Stimulated activated effector memory CD8-positive, alpha-beta T cell treated with anti-CD3 and anti-CD28 coated beads, Interleukin-12 subunit alpha, Interleukin-12 subunit beta, amount 100 ng/mL, for 72 hours (primary cell): Measurements from ENCODE around the gene KTN1.

ENCODE experiments used
- ATAC-seq: fragments of 150-1000 bp; cut with Tn5 transposase; 2 replicates; pipeline ENCODE4 v1.10.0; 2021
- DNase-seq, 2 donors: peaks; one replicate each; pipeline ENCODE4 v3.0.0; 2021 to 2022; ENCODE audit warnings: low spot score in 2 of 2
- H3K27ac Mint-ChIP-seq: one replicate; pipeline ENCODE4 v1.8.0; 2022; ENCODE audit warnings: mild to moderate bottlenecking, mixed read lengths
- H3K36me3 Mint-ChIP-seq: one replicate; pipeline ENCODE4 v1.8.0; 2022; ENCODE audit warnings: mild to moderate bottlenecking, mixed read lengths
- H3K4me1 Mint-ChIP-seq: one replicate; pipeline ENCODE4 v1.8.0; 2022; ENCODE audit warnings: mixed read lengths
- H3K4me3 Mint-ChIP-seq: one replicate; pipeline ENCODE4 v1.8.0; 2022; ENCODE audit warnings: mild to moderate bottlenecking, mixed read lengths
- H3K9me3 Mint-ChIP-seq: one replicate; pipeline ENCODE4 v1.8.0; 2022; ENCODE audit warnings: mixed read lengths

KTN1 gene

DNA sequence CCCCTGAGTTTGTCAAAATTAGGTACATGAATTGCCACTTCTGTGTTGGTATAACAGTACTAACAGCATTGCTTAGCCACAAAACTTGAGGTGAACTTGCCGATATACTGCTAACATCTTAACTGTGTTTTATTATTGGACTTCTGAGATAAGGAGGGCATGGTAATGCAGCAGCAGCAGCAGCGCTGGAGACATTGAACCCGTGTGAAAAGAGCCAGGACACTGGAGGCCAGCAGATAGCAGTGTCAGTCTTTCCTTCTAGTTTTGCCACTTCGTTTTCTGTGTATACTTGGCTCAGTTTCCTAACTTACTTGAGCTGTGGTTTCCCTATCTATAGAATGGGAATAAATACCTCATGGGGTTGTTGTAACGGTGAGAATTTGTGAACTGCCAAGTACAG is 82.7 kb downstream of the KTN1 start:
- Mint-ChIP-seq H3K36me3 (peaks cover 96% of the 10 kb centered on the region), H3K4me3 (no peak overlapping the region), H3K9me3 (no peaks in the 10 kb centered on the region), H3K27ac (no peak overlapping the region), H3K4me1 (peaks cover 21% of the 10 kb centered on the region)
- DNase-seq: no peak
- ATAC-seq: no peak

DNA sequence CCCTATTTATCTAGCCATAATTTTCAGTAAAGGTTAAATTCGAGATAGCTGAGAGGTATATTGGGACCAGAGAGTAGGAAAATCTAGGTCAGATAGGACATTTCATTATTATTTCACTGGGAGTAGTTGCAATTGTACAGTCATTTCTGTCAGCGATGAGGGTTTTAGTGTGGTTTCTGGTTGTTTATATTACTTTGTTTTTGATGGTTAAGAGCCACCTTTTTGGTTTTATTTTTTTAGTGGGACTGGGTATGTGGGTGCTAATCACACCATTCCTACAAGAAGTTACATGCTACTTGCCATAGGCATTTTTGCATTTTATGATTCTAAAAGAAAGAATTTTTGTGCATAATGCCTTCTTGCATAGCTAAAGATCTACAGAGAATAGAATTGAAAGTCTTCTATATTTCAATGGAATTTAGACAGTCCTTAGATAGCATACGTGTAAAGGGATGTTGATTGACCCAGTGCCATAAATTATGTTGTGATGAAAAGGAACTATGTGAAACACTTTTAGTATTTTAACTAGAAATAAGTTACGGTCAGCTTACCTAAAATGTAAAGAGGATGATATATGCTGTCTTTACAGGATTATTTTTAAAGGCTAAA is 85.2 kb downstream of the KTN1 start:
- ATAC-seq: peak; percentile 74
- Mint-ChIP-seq H3K4me3 (no peak overlapping the region), H3K9me3 (no peaks in the 10 kb centered on the region), H3K36me3 (peaks cover 94% of the 10 kb centered on the region), H3K27ac (peak overlapping the region; percentile 5), H3K4me1 (peaks cover 21% of the 10 kb centered on the region)
- DNase-seq: no peak

DNA sequence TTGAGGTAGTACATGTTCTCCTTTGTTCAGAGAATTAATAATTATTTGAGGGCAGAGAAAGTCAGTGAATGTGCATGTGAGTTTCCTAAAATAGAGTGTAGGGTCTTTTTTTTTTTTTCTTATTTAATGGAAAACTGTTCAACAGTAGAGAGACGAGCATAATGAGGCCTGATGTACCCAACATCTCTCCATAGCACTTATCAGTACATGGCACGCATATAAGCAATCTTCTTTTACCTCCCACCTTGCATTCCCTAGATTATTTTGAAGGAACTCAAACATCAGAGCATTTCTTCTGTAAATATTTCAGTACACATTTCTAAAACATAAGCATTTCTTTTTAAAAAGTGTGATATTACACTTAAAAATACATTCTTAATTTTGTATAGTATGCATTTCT is 87.8 kb downstream of the KTN1 start:
- Mint-ChIP-seq H3K36me3 (peaks cover 94% of the 10 kb centered on the region), H3K9me3 (no peaks in the 10 kb centered on the region), H3K4me3 (no peak overlapping the region), H3K27ac (no peak overlapping the region), H3K4me1 (peaks cover 21% of the 10 kb centered on the region)
- ATAC-seq: no peak
- no peak for DNase-seq

DNA sequence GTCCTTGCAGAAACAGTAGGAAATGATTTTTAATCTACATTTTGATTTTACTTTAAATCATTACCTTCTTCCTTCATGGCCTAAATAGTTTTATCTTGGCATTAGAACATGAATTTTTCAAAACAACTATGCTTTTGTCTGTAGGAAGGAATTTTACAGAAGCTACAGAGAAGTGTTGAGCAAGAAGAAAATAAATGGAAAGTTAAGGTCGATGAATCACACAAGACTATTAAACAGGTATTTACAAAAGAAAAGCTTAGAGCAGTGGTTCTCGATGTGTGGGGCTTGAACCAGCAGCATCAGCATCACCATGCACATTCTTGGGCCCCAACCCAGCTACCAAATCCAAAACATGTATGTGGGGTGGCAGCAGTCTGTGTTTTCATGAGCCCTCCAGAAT is 91.6 kb downstream of the KTN1 start:
- H3K27ac Mint-ChIP-seq: no peak overlapping the region
- DNase-seq (no peak), ATAC-seq (no peak)
- H3K4me1 Mint-ChIP-seq: no peaks in the 10 kb centered on the region
- H3K9me3 Mint-ChIP-seq: no peaks in the 10 kb centered on the region
- no peak overlapping the region for H3K4me3 Mint-ChIP-seq
- peaks cover 97% of the 10 kb centered on the region for H3K36me3 Mint-ChIP-seq

DNA sequence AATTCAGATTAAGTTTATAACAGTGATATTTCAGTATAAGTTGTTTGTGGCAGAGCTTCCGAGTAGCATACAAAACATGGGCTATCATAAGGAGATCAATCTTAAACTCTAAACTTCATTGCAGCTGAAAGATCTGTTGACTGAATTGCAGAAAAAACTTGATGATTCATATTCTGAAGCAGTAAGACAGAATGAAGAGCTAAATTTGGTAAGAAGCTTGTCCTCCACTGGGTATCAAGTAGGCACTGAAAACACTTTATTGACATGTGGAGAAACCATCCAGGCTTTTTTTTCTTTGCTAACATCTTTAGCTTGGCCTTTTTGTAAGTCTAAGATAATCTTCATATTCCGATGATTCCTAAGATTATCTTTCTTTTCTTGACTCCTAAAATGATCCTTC is 93.0 kb downstream of the KTN1 start:
- ATAC-seq (no peak), DNase-seq (no peak)
- no peaks in the 10 kb centered on the region for H3K9me3 Mint-ChIP-seq
- peaks cover 96% of the 10 kb centered on the region for H3K36me3 Mint-ChIP-seq
- no peak overlapping the region for H3K4me3 Mint-ChIP-seq
- H3K4me1 Mint-ChIP-seq: no peaks in the 10 kb centered on the region
- no peak overlapping the region for H3K27ac Mint-ChIP-seq

DNA sequence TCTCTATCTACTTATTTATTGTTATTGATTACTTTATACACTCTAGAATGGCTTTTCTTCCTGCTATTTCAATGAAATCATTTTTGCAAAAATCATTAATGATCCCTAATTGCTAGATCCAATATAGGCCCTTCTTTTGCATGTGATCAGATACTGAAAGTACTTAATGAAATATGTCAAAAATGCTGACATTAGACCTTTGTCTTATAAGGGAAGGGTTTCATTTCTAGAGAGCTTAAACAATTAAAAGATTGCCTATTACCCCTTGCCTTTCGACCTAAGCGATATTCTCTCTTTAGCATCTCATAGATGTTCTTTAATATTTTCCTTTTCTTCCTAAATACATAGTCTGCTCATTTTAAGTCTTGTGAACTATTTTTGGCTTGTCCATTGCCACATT is 101.1 kb downstream of the KTN1 start:
- ATAC-seq: no peak
- H3K27ac Mint-ChIP-seq: no peak overlapping the region
- no peaks in the 10 kb centered on the region for H3K9me3 Mint-ChIP-seq
- DNase-seq: no peak
- no peaks in the 10 kb centered on the region for H3K4me1 Mint-ChIP-seq
- H3K36me3 Mint-ChIP-seq: peaks cover 94% of the 10 kb centered on the region
- H3K4me3 Mint-ChIP-seq: no peak overlapping the region

DNA sequence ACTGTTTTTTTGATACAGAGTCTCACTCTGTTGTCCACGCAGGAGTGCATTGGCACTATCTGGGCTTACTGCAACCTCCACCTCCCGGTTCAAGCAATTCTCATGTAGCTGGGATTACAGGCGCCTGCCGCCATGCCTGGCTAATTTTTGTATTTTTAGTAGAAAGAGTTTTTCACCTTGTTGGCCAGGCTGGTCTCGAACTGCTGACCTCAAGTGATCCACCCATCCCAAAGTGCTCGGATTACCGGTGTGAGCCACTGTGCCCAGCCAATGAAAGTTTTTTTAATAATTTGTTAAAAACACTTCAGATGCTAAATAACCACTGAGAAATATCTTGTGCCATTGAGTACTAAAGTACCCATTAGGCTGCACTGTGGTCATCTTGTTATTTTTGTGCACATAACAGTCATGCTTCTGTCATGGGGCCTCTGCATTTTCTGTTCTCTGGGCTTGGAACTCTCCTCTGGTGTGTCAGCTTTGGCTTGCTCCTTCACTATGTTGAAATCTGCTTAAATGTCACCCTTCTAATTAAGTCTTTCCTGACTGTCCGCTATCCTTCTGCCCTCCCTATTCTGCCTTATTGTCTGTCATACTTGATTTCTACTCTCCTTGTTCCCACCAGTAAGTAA is 105.1 kb downstream of the KTN1 start:
- Mint-ChIP-seq H3K4me1 (no peaks in the 10 kb centered on the region), H3K36me3 (peaks cover 65% of the 10 kb centered on the region), H3K4me3 (no peak overlapping the region), H3K9me3 (no peaks in the 10 kb centered on the region), H3K27ac (peak overlapping the region; percentile 11)
- no peak for DNase-seq
- no peak for ATAC-seq

DNA sequence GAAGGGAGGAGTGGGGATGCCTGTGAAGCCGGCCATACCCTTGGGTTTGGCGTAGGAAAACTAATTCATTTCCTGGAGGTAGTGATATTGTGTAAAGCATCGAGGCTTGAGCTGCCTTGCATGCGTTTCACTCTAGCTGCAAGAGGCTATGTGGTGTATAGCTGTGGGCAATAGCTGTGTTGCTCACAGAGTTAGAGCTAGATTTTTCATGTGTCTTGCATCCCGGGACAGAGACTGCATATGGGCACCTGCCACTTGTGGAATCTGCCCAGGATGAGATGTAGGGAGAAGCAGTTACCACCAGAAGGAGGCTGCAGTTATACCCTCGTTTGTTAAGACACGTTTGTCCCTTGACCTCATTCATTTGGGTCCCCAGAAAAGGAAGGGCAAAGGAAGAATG is 106.7 kb downstream of the KTN1 start:
- Mint-ChIP-seq H3K4me1 (no peaks in the 10 kb centered on the region), H3K36me3 (peaks cover 49% of the 10 kb centered on the region), H3K9me3 (no peaks in the 10 kb centered on the region), H3K27ac (no peak overlapping the region), H3K4me3 (no peak overlapping the region)
- DNase-seq (no peak), ATAC-seq (no peak)

DNA sequence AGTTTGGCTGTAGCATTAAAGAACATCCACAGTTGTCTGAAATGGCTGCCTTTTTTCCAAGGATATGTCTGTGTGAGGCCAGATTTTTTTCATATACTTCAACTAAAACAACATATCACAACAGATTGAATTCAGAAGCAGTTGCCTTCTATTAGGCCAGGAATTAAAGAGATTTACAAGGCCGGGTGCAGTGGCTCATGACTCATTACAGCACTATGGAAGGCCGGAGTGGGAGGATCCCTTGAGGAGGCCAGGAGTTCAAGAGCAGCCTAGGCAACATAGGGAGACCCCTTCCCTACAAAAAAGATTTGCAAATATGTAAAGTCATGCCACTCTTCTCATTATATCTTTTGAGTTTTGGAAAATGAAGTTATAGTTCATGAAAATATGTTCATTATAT is 108.6 kb downstream of the KTN1 start:
- no peak for DNase-seq
- H3K27ac Mint-ChIP-seq: no peak overlapping the region
- ATAC-seq: no peak
- peaks cover 34% of the 10 kb centered on the region for H3K36me3 Mint-ChIP-seq
- H3K9me3 Mint-ChIP-seq: no peaks in the 10 kb centered on the region
- no peak overlapping the region for H3K4me3 Mint-ChIP-seq
- no peaks in the 10 kb centered on the region for H3K4me1 Mint-ChIP-seq

DNA sequence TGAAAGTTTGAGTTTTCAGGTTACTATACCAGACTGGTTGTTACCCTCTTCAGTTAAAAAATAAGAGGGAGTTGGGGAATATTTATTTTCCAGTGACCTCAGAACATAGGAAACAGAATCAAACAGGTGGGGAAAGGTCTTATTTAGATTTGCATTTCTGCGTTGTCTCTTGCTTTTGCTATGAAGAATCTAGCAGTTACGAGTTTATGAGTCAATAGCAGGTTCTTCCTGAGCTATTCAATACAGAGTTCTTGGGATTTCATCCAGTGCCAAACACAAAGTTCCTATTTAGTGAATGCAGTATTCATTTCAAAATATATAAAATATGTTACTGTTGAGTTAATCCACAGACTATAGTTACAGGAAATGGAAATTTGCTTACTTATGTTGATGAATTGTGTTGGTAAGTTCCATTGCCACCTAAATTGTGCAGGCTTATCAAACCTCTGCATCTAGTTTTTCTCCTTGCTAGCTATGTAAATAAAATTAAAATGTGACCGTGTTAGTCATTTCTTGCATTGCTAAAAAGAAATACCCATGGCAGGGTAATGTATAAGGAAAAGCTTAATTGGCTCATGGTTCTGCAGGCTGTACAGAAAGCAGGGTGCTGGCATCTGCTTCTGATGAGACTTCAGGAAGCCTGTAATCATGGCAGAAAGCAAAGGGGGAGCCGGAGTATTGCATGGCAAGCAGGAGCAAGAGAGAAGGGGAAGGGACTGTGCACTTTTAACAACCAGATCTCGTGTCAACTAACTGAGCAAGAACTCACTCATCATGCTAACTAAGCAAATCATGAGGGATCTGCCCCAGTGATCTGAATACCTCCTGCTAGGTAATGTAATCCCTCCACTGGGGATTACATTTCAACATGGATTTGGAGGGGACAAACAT is 110.2 kb downstream of the KTN1 start:
- Mint-ChIP-seq H3K4me1 (no peaks in the 10 kb centered on the region), H3K36me3 (peaks cover 17% of the 10 kb centered on the region), H3K4me3 (no peak overlapping the region), H3K9me3 (no peaks in the 10 kb centered on the region), H3K27ac (no peak overlapping the region)
- DNase-seq (no peak), ATAC-seq (no peak)

DNA sequence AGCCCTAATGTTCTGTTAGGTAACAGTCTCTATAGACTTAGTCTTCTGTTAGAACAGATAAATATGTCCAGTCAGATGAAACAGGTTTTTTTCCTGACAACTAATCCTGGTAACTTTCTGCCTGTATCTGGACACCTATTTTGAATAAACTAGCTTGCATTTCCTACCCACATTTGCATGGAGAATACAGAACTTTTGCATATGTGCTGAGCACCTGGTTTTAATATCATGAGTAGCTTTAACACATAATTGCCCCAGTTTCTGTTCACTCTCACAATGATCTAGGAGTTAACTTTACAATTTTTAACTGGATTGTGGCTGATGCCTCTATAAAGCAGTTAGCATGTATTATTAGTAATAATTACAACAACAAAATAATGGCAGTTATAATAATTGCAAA is 111.7 kb downstream of the KTN1 start:
- Mint-ChIP-seq H3K36me3 (peaks cover 6% of the 10 kb centered on the region), H3K4me3 (no peak overlapping the region), H3K9me3 (no peaks in the 10 kb centered on the region), H3K27ac (no peak overlapping the region), H3K4me1 (no peaks in the 10 kb centered on the region)
- ATAC-seq: no peak
- DNase-seq: no peak

DNA sequence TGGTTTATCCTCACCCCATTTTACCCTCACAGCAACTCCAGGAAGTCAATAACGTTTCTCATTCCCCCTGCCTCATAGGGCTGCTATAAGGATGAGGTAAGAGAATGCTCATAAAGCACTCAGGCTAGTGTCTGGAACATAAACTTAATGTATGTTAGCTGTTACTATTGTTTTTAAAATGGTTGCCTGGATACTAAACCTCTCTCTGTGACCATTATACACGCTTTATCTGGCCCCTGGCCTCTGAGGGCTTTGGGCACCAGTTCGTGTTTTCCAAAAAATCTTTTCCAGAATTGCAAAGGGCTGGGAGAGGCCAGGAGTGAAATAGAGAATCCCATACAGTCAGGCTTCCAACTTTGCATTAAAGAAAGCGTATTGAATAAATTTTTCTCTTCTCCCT is 113.9 kb downstream of the KTN1 start:
- Mint-ChIP-seq H3K4me1 (no peaks in the 10 kb centered on the region), H3K36me3 (no peaks in the 10 kb centered on the region), H3K9me3 (no peaks in the 10 kb centered on the region), H3K4me3 (no peak overlapping the region), H3K27ac (no peak overlapping the region)
- no peak for ATAC-seq
- DNase-seq: no peak

DNA sequence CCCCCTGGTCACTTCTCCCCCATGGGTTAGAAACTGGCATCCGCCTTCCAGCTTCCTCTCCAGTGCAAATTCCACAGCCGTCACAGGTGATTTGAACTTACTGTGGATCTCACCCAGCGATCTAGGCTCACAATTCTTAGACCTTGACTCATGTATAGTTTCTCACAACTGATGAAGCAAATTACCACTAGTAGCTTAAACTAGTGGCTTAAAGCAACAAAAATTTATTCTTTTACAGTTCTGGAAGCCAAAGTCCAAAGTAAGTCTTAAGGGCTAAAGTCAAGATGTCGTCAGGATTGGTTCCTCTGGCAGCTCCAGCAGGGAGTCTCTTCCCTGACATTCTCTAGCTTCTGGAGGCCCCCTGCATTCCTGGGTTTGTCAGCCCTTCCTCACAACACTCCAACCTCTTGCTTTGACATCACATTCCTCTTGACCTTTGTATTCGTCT is 117.4 kb downstream of the KTN1 start:
- ATAC-seq: no peak
- no peak for DNase-seq
- Mint-ChIP-seq H3K36me3 (no peaks in the 10 kb centered on the region), H3K4me3 (no peak overlapping the region), H3K9me3 (no peaks in the 10 kb centered on the region), H3K27ac (no peak overlapping the region), H3K4me1 (peaks cover 6% of the 10 kb centered on the region)

DNA sequence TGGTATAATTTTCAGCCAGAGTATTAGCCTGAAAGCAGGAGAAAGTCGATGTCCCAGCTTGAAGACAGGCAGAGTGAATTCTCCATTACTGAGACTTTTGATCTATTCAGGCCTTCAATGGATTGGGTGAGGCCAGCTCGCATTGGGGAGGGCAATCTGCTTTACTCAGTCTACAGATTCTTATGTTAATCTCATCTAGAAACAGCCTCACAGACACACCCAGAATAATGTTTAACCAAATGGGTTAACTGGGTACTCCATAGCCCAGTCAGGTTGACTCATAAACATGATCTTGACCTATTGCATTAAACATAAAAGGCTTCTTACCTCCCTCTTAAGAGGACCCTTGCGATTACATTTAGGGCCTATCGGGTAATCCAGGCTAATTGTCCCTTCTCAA is 118.0 kb downstream of the KTN1 start:
- Mint-ChIP-seq H3K4me1 (peaks cover 6% of the 10 kb centered on the region), H3K9me3 (no peaks in the 10 kb centered on the region), H3K4me3 (no peak overlapping the region), H3K27ac (no peak overlapping the region), H3K36me3 (no peaks in the 10 kb centered on the region)
- DNase-seq (no peak), ATAC-seq (no peak)

DNA sequence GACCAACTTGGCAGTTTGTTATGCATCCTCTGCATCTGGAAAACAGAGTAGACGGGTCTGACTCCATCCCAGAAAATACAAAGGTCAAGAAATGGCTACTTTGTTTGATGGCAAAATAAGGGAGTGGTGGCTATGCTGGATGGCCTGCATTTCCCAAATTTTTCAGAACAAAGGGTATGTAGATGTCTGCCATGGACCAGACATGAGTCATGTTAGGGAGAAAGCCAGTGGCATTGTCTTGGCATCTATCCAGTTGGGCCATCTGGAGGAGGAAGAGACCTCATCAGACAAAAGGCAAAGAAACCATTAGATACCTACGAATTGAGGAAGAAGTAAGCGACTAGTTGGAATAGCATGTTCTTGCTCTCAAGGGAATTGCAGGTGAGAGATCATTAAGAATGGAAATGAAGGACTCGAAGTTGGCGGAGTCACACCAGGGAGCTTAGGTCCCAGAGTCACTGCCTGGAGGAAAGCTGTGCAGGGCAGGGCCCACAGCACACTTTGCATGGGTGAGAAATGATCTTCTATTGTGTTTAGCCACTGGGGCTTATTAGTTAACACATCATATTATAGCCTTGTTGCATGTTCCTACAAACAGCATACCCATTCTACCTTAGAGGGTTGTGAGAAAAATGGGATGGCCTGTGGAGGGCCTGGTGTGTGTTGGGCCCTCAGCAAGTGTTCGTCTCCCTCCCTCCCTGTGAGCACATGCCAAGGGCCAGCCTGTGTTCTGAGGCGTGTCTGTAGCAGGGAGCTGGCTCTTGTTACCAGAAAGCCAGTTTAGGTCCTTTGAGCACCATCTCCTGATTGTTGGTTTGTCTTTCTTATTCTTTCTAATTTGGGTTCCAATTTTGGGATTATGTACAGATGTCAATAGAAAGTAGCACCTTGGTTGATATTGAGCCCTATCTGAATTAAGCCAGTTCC is 119.4 kb downstream of the KTN1 start:
- DNase-seq (no peak), ATAC-seq (no peak)
- no peak overlapping the region for H3K27ac Mint-ChIP-seq
- no peaks in the 10 kb centered on the region for H3K36me3 Mint-ChIP-seq
- no peaks in the 10 kb centered on the region for H3K9me3 Mint-ChIP-seq
- H3K4me1 Mint-ChIP-seq: peaks cover 6% of the 10 kb centered on the region
- H3K4me3 Mint-ChIP-seq: no peak overlapping the region
